GM12878 (cell line): ENCODE data around the gene PNMA6F.

ENCODE experiments used
- BCL3 ChIP-seq: IDR thresholded peaks from 2 replicates; pipeline ENCODE4 v1.6.1; 2011; ENCODE audit warnings: borderline replicate concordance, low read depth, mild to moderate bottlenecking, moderate library complexity, low read length; ENCODE audit not compliant: insufficient read depth, poor library complexity, severe bottlenecking
- CUX1 ChIP-seq: IDR thresholded peaks from 2 replicates; pipeline ENCODE4 v1.6.1; 2012; ENCODE audit warnings: improper control_type of control experiment, low read depth, low read length; ENCODE audit not compliant: insufficient replicate concordance
- MTA3 ChIP-seq: IDR thresholded peaks from 2 replicates; pipeline ENCODE4 v1.6.1; 2012; ENCODE audit warnings: low read length, inconsistent platforms, borderline replicate concordance

GRCh38 chrX:153302796-153303195, 18.8 kb downstream of the PNMA6F start:
- TF ChIP-seq CUX1 (no peak), MTA3 (no peak), BCL3 (no peak)
